NB4 (cell line): Measurements from ENCODE around the gene TNNI3K.

Experiments used
- CTCF ChIP-seq: IDR thresholded peaks from one replicate; pipeline ENCODE4 v1.5.1; 2012; ENCODE audit warnings: low read depth, low read length
- MYC ChIP-seq: IDR thresholded peaks from 2 replicates; pipeline ENCODE4 v1.6.1; 2011; ENCODE audit warnings: low read depth, low read length
- POLR2A ChIP-seq: IDR thresholded peaks from 2 replicates; pipeline ENCODE4 v1.6.1; 2011; ENCODE audit warnings: mild to moderate bottlenecking; ENCODE audit not compliant: insufficient read length; ENCODE audit errors: extremely low read depth
- TF ChIP-seq, protein P1 (sequence below): IDR thresholded peaks from 2 replicates; pipeline ENCODE4 v1.6.1; 2011; ENCODE audit warnings: low read depth, low read length

- TF ChIP-seq, protein P1, sequence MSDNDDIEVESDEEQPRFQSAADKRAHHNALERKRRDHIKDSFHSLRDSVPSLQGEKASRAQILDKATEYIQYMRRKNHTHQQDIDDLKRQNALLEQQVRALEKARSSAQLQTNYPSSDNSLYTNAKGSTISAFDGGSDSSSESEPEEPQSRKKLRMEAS: no peak
- TF ChIP-seq CTCF (no peak), POLR2A (no peak), MYC (no peak)
Measured at GRCh38 chr1:74464037-74464436, 228.8 kb downstream of the TNNI3K start.
